ENCODE results near the gene ST3GAL2. TPM values are rescaled to one million over a fixed set of nuclear protein-coding genes. Genes with fewer than 3 reads are reported as not detected.

Gene ST3GAL2
- total and polyA plus RNA-seq, 2 of the 4 experiments (the other 2 are of a cell fraction) = 17.4 to 17.7 TPM

DNA sequence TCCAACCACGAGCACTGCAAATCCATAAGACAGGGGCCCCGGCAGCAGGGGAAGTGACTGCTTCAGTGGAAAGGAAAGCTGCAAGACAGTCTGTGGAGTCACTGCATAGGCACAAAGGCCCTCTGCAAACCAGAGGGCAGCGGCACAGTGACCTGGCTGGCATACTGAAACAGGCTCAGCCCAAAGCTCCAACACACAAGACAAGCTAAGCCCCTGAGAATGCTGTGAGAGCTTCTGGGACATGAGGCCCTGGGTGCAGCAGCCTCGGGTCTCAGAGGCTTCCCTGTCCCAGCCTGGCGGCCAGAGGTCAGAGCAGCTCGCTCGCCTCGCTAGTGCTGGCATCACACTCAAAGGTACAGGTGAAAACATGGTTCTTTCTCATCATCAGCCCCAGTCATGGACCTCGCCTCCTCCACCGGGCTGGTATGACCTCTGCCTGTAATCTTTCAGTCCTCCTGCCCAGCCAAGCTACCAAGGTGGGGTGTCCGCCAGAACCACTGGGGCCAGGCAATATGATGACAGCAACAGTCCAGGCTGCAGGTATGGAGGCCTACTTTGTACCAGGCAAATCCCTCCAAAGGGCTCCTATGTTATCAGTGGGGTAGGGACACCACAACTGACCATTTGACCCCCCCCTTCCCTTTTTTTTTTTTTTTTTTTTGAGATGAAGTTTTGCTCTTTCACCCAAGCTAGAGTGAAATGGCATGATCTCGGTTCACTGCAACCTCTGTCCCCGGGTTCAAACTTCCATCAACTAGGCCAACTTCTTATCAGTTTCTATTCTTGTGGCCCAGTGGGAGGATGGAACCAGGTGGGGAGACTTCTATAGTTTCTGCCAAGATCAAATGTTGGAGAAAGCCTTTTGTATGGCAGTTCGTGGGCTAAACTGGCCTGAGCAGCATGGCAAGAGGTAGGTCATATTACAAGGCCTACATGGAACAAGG, 19.2 kb downstream of the ST3GAL2 start:
- no peaks in the 10 kb centered on the region for H3K27me3 ChIP-seq (ENCODE audit: control insufficient read depth, insufficient read depth, low read length)
- no peak overlapping the region for H3K27ac ChIP-seq (ENCODE audit: insufficient read depth, low read length)
- no peak overlapping the region for H2AK5ac ChIP-seq (ENCODE audit: low read depth, low read length)
- no peak overlapping the region for H3K4me2 ChIP-seq (ENCODE audit: low read depth, low read length)
- H3K18ac ChIP-seq (ENCODE audit: low read depth, low read length) = no peak overlapping the region
- CTCF ChIA-PET = no interaction called here
- intact Hi-C loops (cut with micrococcal nuclease) (no loop called here), in situ Hi-C loops (cut with MboI; ENCODE audit: low sequenced_read_pairs) (no loop called here), dilution Hi-C loops (cut with HindIII; ENCODE audit: low sequenced_read_pairs, unreplicated experiment) (no loop called here)
- no peak overlapping the region for H3K14ac ChIP-seq (replicated peaks; ENCODE audit: low read depth, low read length)
- TF ChIP-seq, protein P1, sequence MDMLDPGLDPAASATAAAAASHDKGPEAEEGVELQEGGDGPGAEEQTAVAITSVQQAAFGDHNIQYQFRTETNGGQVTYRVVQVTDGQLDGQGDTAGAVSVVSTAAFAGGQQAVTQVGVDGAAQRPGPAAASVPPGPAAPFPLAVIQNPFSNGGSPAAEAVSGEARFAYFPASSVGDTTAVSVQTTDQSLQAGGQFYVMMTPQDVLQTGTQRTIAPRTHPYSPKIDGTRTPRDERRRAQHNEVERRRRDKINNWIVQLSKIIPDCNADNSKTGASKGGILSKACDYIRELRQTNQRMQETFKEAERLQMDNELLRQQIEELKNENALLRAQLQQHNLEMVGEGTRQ (IDR thresholded peaks at IDR 0.05; ENCODE audit: low read depth, low read length) = no peak
- TF ChIP-seq CEBPB (IDR thresholded peaks at IDR 0.05; ENCODE audit: low read depth, low read length) = no peak
- TF ChIP-seq, protein P2, sequence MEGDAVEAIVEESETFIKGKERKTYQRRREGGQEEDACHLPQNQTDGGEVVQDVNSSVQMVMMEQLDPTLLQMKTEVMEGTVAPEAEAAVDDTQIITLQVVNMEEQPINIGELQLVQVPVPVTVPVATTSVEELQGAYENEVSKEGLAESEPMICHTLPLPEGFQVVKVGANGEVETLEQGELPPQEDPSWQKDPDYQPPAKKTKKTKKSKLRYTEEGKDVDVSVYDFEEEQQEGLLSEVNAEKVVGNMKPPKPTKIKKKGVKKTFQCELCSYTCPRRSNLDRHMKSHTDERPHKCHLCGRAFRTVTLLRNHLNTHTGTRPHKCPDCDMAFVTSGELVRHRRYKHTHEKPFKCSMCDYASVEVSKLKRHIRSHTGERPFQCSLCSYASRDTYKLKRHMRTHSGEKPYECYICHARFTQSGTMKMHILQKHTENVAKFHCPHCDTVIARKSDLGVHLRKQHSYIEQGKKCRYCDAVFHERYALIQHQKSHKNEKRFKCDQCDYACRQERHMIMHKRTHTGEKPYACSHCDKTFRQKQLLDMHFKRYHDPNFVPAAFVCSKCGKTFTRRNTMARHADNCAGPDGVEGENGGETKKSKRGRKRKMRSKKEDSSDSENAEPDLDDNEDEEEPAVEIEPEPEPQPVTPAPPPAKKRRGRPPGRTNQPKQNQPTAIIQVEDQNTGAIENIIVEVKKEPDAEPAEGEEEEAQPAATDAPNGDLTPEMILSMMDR (conservative IDR thresholded peaks at IDR 0.05; ENCODE audit: low read depth, low read length) = no peak
- TF ChIP-seq, protein P3, sequence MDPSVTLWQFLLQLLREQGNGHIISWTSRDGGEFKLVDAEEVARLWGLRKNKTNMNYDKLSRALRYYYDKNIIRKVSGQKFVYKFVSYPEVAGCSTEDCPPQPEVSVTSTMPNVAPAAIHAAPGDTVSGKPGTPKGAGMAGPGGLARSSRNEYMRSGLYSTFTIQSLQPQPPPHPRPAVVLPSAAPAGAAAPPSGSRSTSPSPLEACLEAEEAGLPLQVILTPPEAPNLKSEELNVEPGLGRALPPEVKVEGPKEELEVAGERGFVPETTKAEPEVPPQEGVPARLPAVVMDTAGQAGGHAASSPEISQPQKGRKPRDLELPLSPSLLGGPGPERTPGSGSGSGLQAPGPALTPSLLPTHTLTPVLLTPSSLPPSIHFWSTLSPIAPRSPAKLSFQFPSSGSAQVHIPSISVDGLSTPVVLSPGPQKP (IDR thresholded peaks at IDR 0.05; ENCODE audit: borderline replicate concordance, low read depth, low read length) = no peak
- no peak overlapping the region for H3K23ac ChIP-seq (ENCODE audit: low read depth, low read length)
- ATAC-seq (ENCODE audit: low read depth) (no peak), DNase-seq (no peak)
- peaks cover 30 to 89% of the 10 kb centered on the region in 2 experiments for H3K79me1 ChIP-seq (ENCODE audit: low read depth in 1 of 2, low read length in 2 of 2)
- no peak overlapping the region for H4K8ac ChIP-seq (ENCODE audit: low read depth in 2 of 2, low read length in 2 of 2)
- BruUV-seq (replicated peaks) = no TSS peak
- H3K4me3 ChIP-seq (ENCODE audit: insufficient read depth, low read depth, low read length) = no peak overlapping the region
- H2BK15ac ChIP-seq (ENCODE audit: low read depth, low read length) = no peak overlapping the region
- no peak overlapping the region for H3K56ac ChIP-seq (ENCODE audit: extremely low read depth, insufficient read depth, low read length)
- peaks cover 2% of the 10 kb centered on the region; the same call in 1 of the 2 replicates for H3K4me1 ChIP-seq (ENCODE audit: control insufficient read depth, insufficient read depth, low read length)
- H3K4ac ChIP-seq (ENCODE audit: low read depth, low read length) = no peak overlapping the region
- POLR2A ChIA-PET (ENCODE audit: unreplicated experiment) = no interaction called here
- 89% methylated on average over 4 of the region's 14 CpGs; no CpG with 5 or more reads in 1 of the 2 experiments for WGBS, 2 experiments (ENCODE audit: extremely low coverage in 2 of 2, insufficient read length in 1 of 2)
- H2BK5ac ChIP-seq (ENCODE audit: low read depth, low read length, poor library complexity, severe bottlenecking) = no peak overlapping the region
- H2BK120ac ChIP-seq (ENCODE audit: low read depth, low read length) = no peak overlapping the region
- no peak overlapping the region for H2AFZ ChIP-seq (replicated peaks; ENCODE audit: low read length, poor library complexity)
- no peak overlapping the region for H2AK9ac ChIP-seq (replicated peaks; ENCODE audit: low read depth, low read length, poor library complexity)
- H3K36me3 ChIP-seq (ENCODE audit: control insufficient read depth, insufficient read depth, low read length) = peaks cover 8% of the 10 kb centered on the region
- no peak overlapping the region for H4K91ac ChIP-seq (ENCODE audit: insufficient read depth, low read depth, low read length)
- H4K5ac ChIP-seq (ENCODE audit: low read depth, low read length) = no peak overlapping the region
- H3K9me3 ChIP-seq (ENCODE audit: control insufficient read depth, insufficient read depth, low read length) = no peaks in the 10 kb centered on the region
- peaks cover 66% of the 10 kb centered on the region for H4K20me1 ChIP-seq (ENCODE audit: insufficient read depth, low read length)
- H3K9me1 ChIP-seq (ENCODE audit: insufficient read depth, low read length) = peaks cover 28% of the 10 kb centered on the region
- no peak overlapping the region for H2BK20ac ChIP-seq (ENCODE audit: low read depth, low read length)
- no peak overlapping the region for H3K9ac ChIP-seq (ENCODE audit: low read depth, low read length)

Data from IMR-90 (cell line).